Tibial nerve (tissue), 4 donors: ENCODE measurements around the gene KCNA3.

Experiments used
- CTCF ChIP-seq, 5 experiments: fragments of 200-600 bp in 3 of 5; fragments of 450-650 bp in 2 of 5; sonication (generic) in 3 of 5; IDR thresholded peaks; one replicate each; pipeline ENCODE4 v1.5.1; 2016 to 2019; ENCODE audit warnings: antibody characterized with exemption in 5 of 5, mild to moderate bottlenecking in 3 of 5, moderate library complexity in 2 of 5
- EP300 ChIP-seq, 2 donors: sonication (generic); formaldehyde crosslinking; IDR thresholded peaks; one replicate each; pipeline ENCODE4 v1.6.1; 2017; ENCODE audit warnings: antibody characterized with exemption in 2 of 2, mild to moderate bottlenecking in 1 of 2

GRCh38 chr1:110719908-110720307 lies 45.2 kb upstream of the KCNA3 start:
- TF ChIP-seq EP300 (IDR thresholded peaks at IDR 0.05), result no peak
- no peak for TF ChIP-seq CTCF (IDR thresholded peaks at IDR 0.05)
